ENCODE results near the gene KCNJ10.

The KCNJ10 gene

DNA sequence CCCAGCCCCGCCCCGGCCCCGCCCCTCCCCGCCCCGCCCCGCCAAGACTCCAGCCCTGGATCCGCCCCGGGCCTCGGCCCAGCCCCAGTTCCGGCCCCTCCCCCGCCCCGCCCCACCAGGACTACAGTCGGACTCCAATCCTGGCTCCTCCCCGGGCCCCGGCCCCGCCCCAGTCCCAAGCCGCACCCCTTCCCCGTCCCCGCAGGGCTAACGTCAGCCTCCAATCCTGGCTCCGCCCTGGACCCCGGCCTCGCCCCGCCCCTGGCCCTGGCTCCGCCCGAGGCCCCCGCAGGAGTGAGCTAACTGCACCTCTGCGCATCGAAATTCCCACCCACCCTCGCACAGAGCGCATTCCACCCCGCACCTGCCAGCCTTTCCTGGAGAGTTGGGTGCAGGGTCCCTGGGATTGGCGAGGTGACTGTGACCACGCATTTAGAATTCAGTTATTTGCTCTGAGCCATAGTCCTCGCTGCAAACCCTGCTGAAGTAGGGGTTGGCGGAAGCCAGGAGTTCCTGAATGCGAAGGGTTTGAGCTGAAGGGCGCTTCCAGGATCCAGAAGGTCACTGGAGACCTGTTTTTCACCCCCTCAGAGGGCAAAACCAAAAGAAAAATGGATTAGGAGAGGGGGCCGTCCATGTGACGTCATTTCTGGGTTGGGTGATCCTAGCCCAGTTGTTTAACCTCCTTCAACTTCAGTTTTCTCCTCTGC is 29.0 kb upstream of the KCNJ10 start:
- peak; percentile 92 for DNase-seq (ENCODE audit: low spot score)

DNA sequence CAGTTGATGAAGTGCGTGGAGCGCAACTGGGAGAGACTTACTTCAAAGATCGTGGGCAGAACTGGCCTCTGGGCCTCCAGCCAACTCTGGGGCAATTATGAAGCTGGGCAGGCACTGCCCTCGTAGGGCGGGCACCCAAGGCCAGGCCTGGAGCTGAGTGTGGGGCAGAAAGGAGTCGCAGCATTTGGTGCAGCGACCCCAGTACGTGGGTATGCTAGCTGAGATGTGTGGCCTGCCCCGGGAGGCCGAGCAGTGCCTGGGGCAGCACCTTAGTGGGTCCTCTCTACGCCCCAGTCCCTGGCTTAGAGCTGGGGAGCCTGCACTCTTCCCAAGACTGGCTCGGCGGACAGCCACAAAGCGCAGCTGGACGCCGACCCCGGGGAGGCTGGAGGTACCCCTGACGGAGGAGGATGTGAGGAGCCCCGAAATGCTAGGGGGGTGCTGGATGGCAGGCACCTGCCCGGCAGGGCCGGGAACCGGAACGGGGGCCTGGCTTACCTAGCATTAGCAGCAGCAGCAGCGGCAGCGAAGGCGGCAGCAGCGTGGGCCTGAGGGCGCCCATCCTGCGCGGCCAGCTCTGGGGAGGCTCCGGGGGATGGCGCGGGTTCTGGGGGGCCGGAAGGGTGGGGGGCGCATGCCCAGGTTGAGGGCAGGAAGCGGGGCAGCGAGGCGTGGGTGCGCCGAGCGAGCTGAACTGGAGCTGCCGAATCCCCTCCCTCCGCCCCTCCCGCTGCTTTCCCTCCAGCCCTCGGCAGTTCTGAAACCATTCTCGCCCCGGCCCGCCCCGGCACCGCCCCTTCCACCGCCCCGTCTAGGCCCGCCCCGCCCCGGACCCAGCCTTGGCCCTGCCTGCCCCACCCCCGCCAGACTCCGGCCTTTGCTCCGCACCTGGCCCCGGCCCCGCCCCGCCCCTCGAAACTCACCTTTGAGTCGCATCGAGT is 28.2 kb upstream of the KCNJ10 start, which contains the start of gene IGSF8:
Gene IGSF8 (minus strand): TSS at position 709 of the 941 bp plus-strand sequence. CDS start 147 bp downstream, at position 562.
- peak; percentile 82 for DNase-seq (ENCODE audit: low spot score)

DNA sequence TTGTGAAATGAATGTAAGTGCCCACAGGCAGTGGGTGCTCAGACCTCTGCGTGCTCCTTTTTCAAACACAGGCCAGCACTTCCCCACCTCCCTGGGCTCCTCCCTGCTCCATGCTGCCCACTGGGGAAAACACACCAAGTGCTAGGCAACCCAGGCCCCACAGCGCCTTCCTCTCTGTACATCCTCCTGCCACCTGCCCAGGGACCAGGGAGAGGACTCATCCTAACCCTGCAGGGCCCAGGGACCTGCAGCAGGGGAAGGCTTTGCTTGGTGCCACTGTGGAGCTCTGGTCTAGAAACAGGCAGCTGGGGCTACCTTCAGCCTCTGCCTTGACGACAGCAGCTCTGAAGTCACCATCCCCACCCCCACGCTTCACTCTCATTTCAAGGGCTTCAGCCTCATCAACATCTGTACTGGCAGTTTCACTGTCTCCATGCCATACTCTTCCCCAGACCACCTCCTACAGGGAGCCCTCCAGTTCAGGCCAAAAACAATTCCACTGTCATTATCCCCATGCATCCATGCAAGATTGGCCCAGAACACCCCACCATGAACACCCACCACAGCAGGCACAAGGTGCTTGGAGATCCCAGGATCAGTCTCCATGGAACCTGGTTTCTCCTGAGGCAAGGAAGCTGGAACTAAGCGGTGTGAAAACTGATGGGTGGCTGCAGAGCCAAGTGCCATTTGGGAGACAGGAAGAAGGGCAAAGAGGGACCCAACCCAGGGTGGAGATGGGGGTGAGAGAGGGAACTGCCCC is 27.4 kb upstream of the KCNJ10 start:
- peak; percentile 8 for DNase-seq (ENCODE audit: low spot score)

DNA sequence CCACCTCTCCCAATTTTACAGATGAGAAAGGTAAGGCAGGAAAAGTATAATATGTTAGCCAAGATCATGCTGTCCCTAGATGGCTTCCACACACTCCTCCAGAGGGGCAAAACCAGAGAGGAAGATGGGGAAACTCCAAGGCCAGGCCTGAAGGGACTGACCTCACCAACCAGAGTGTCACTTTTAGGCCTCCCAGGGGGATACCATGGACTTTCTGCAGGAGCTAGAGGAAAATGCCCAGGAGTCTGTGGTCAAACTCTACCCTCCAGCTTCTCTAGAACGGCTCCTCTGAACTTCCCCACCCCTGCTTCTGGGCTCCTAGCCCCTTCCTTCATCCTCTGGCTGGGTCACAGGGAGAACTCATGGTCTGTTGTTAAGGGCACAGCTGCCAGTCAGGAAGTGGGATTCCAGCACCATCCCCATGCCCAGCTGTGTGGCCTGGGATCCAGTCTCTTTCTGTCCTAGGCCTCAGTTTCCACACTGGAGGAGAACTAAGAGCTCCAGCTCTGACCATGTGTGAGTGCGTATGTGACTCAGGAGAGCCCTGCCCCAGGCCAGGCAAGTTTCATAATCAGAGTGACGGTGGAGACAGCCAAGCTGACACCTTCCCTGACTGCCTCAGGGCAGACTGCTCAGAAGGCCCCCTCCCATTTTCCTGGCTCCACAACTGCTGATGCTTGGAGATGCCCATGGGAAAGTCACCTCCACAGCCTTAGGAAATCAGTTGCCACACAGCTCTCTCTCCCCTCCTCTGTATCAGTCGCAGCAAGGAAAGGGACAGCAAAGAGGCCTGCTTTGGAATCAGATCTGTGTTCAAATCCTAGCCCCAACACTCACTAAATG is 26.5 kb upstream of the KCNJ10 start:
- peak; percentile 49 for DNase-seq (ENCODE audit: low spot score)

DNA sequence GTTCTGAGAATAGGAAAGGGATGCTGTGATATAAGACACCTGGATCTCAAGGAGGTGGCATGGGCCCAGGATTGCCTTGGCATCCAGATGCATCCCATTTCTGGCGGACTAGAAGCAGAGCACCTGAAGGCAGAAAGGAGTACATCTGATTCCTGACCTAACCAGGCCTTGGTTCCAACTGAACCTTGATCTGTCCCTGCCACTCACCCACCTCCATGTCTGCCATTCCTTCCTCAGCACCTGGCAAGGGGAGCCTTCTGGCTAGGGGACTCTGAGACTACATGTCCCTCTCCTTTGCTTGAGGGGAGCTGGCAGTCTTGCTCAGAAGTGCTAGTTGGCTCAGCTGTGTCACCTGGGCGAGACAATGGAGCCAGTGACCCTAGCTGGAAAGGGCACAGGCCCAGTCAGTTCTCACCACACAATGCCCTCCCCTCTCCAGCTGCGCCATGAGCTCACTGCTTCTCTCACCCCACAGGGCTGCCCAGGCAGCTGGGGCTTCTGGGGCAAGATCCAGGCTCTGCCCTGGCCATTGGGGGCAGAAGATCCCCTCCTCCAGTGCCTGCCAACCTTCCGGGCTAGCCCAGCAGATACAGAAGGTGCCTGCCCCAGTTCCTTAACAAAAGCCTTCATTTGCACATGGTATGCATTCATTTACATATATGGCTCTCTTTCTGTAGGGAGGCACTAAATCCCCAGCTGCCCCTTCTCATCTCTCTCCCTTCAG is 25.6 kb upstream of the KCNJ10 start:
- DNase-seq (ENCODE audit: low spot score), result no peak

DNA sequence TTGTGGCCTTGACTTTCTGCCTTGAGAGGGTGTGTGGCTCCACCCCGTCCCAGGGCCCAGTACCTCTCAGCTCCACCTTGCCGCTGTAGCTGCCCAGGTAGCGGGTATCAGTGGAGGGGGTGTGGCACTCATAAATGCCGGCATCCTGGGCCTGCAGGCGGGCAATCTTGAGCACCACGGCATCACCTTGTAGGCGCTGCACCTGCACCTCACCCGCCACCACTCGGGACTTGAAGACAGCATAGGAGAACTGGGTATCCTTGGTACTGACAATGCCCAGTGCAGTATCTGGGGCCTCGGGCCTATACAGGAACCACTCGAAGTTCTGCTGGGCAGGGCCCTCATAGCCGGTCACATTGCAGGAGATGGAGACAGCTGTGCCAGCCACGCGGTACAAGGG is 24.8 kb upstream of the KCNJ10 start:
- DNase-seq (ENCODE audit: low spot score), result no peak

DNA sequence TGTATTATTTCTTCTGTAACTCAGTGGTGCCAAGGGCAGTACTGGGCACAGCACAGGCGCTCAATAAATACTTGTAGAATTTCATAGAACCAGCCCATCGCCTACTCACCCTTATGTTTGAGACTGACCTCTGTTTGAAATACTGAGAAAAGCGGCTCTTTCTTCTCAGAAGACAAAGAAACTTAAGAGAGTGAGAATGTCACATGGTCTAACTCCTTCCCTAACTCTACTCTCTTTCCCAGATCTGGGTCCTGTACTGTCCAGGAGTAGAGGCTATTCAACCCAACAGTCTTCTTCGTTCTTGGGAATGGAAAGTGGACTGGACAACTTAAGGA is 24.3 kb upstream of the KCNJ10 start:
- DNase-seq (ENCODE audit: low spot score), result no peak

DNA sequence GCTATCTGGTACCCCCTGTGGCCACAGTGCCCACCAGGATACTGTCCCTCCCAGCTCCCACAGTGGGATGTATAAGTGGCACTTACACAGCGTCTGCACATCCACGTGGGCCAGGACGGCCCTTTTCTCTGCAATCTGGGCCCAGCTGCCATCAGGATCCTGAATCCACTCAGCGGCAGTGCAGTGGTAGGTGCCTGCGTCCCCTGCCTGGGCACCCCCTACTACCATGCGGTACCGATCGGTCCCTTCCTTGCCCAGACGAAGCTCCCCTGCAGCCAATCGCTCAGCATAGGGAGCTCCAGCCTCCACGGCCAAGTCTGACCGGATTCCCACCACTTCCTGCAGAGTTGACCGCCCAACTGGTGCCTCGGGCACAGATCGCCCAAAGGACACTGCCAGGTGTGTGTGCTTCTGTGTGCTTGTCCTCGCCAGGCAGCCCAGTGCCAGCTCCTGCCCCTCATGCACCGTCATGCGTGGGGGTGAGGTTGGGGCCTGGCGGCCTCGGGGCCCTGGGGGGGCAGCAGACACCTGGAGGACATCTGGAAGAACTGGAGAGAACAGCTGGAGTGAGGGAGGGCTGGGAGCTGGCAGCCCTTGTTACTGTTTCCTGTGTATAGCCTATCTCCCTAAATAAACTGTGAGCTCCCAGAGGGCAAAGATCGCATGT is 23.8 kb upstream of the KCNJ10 start:
- DNase-seq (ENCODE audit: low spot score), result no peak

DNA sequence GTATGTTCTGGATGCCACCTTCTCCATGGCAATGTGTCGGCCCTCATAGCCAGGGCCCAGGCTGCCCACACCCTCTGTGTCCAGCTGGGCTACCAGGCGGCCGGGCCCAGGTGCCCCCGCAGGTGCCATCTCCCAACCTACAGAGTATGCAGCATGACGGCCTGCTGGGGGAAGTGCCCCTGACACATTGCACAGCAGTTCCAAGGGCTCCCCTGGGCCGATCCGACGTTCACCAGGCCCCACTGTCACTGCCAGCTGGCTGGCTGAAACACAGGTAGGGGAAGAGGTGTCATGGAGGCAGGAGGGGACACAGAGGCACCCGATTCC is 23.1 kb upstream of the KCNJ10 start:
- DNase-seq (ENCODE audit: low spot score), result no peak

DNA sequence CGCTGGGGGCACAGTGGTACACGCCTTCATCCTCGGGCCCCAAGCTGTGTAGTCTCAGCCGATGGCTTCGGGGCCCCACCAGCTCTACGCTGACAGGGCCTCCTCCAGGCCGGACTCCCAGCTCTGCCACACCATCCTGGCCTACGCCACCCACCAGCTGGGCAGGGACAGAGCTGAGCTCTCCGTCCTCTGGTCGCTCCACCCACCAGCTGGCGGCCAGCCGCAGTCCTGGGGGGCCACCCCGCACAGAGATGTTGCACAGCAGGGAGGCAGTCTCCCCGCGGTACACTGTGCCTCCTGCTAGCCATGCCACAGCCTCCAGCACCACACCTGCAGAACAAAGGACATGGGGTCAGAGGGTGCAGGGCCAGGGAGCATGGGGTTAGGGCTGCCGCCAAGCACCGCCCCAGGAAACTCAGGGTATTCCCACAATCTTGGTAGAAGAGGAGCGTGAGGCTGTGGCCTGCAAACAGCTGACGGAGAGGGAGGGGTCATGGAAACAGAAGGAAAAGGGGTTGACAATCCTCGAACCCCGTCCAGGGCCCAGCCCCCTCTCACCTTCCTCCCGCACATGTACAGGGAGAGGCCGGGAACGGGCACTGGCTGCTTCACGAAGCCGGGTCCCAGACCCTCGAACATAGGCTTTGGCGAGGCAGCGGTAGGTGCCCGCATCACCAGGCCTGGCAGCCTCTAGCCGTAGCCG is 22.6 kb upstream of the KCNJ10 start:
- DNase-seq (ENCODE audit: low spot score), result no peak

DNA sequence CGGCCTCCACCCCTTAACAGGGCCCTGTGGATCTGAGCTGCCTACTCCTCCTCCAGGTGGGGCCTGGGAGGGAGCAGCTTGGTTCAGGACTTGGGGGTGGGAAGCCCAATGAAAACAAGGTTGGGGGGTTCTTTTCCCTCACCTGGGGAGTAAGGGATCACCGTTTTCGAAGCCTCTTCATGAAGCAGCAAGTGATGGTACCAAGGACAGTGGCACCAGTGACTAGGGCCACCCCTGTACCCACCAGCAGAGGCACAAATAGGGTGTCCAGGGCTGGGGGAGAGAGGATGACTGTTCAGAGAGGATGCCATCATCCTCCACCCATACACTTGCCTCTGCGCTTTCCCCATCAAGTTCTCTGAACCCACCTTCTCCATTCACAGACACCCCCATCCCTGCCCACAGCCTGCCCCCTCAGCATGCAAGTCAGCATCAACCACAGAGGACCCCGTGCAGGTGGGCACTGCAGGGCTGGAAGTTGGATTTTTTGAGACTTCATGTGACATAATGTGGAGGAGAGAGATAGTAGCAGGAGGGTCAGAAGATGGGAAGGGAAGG is 21.8 kb upstream of the KCNJ10 start:
- DNase-seq (ENCODE audit: low spot score), result no peak

DNA sequence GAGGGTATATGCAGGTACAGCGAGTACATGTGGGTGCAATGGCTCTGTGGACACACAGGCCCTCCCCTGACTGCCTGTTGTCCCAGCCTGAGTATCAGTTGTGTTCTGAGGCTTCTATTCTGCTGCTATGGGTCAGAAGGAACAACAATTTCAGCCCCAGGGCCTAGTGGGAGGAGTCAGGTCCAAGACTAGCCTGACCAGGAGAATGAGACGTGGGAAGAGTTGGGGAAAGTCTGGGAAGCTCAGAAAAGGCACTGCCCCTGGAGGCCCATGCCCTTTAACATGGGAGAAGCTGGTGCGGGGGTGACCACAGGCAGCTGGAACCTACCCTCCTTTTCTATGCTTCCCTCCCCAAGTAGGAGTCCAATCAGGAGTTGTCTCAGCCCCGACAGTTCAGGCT is 20.8 kb upstream of the KCNJ10 start:
- no peak for DNase-seq (ENCODE audit: low spot score)

DNA sequence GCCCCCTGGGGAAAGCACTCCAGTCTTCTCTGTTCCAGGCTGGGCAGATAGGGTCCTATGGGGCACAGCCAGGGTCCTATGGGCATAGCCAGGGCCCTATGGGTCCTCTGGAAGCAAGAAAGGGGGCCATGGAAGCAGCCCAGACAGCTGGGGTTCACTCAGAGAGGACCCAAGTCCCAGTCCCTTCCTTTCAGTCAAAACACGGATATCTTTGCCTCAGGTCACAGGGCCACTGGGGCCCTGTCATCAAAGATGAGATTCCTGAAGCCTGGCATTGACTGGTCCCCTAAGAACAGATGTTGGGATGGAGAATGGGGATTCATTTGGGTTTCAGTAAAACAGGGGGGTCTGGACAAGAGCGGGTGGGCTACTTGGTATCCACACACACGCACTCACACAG is 19.9 kb upstream of the KCNJ10 start:
- no peak for DNase-seq (ENCODE audit: low spot score)

DNA sequence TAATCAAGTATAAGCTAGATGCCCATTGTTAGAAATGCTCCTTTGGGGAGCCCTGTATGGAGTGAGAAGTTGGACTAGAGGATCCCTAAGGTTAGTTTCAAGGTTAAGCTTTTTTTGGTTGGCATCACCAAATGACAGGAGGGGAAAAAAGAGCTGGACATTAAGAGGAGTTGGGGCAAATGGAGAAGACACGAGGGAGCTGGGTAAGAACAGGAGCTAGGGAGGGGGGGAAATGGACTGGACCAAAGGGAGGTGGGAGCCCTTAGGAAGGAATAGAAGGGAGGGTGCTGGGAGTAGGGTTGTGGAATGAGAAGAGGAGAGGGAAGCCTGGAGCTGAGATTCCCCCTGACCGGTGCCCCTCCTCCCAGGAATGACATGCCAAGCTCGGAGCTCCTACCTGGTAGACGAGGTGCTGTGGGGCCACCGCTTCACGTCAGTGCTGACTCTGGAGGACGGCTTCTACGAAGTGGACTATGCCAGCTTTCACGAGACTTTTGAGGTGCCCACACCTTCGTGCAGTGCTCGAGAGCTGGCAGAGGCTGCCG is 17.2 kb upstream of the KCNJ10 start:
- no peak for DNase-seq (ENCODE audit: low spot score)

DNA sequence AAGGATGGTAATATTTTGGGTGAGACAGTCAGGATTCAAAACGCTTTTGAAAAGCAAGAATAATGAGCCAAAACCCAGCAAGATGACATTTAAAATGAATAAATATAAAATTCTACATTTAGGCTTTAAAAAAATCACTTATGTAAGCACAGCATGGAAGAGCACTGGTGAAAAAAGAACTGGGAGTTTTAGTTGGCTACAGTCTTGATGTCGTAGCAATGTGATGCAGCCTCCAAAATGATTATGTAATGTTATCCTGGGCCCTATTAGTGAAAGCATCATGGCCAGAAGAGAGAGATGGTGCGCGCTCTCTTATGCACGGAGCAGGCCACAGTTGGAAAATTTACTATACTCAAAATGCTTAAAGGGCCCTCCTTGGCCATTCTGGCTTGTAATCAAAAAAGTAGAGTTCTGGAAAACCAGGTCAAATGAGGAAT is 16.5 kb upstream of the KCNJ10 start:
- DNase-seq (ENCODE audit: low spot score), result no peak

DNA sequence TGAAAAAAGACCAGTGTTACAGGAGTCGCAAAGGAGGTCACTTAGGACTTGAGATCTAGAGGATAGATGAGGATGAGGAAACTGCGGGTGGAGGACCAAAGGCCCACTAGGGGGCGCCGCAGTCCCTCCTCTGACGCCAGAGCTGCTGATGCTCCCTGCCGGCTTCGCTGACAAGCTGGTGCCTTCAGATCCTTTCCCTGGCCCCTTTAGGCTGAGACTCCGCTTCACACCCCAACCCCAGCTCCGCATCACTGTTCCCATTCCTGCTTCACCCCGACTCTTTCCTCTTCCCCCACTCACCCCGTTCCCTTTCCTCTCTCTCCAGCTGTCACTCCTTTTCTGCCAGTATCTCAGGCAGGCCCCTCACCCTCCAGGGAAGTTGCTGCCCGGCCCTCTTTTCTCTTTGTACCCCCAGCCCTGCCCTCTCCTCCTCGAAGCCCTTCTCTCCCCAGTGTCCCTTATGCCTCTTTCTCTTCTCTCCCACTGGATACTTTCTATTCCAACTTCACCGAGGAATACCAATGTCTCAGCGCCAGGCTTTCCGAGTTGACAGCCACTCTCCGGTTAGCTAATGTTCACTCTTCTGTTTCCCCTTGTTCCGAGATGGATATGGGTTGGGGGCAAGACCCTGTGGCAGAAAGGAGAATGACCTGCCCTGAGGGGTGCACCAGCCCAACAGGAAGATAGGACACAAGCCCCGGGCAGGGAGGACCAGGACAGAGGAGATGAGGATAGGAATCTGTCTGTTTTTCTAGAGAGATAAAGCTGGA is 15.9 kb upstream of the KCNJ10 start:
- DNase-seq (ENCODE audit: low spot score), result peak; percentile 67

DNA sequence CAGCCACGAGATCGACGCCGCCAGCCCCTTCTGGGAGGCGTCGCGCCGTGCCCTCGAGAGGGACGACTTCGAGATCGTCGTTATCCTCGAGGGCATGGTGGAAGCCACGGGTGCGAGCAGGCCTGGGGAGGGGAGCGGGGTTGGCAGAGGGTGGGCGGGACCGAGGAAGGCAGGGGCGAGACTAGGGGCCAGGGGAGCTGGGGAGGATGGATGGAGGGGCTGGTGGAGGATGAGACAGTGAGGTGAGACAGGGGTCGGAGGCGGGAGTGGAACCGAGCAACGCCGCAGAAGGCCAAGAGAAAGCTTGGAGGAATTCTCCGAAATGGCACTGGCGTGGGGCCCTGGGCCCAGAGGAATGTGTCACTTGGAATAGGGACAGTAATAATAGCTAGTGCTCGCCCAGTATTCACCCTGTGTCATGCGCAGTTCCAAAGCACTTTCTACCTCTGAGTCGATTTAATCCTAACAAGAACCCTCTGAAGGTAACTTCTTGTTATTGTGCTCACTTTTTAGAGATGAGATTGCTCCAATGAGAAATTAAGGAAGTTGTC is 14.9 kb upstream of the KCNJ10 start:
- DNase-seq (ENCODE audit: low spot score), result no peak

Data from kidney tubule cell (primary cell).